ENCODE measurements around the gene LMO2.
"Not testable (repeated sequence)": the region's sequence is repeated elsewhere in the genome, so short reads cannot be mapped to it uniquely, and the experiment has no call there.

The LMO2 gene

DNA sequence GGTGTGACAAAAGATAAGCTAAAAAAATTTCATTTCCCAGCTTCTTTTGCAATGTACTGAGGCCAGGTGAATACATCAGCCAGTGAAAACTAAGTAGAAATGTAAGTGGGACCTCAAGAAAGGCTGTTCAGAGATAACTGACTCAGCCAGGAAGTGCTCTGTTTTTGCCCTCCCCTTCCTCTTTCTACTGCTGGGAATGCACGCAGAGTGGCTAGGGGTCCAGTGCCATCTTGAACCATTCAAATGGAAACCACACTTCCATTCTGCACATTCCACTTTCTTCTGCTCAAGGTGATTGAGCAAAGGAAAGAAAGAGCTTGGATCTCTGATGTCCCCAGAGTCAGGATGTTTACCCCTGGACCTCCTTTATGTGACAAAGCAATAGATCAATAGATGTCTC, 27.8 kb upstream of the LMO2 start:
- Histone ChIP-seq H3K27me3 (ENCODE audit: insufficient read depth, low read depth, severe bottlenecking) (no peaks in the 10 kb centered on the region), H3K27ac (no peak overlapping the region), H3K36me3 (no peaks in the 10 kb centered on the region), H3K9me3 (ENCODE audit: severe bottlenecking) (peaks cover 2% of the 10 kb centered on the region), H3K4me3 (ENCODE audit: low read depth, low read length) (no peak overlapping the region)
- TF ChIP-seq, protein P1, sequence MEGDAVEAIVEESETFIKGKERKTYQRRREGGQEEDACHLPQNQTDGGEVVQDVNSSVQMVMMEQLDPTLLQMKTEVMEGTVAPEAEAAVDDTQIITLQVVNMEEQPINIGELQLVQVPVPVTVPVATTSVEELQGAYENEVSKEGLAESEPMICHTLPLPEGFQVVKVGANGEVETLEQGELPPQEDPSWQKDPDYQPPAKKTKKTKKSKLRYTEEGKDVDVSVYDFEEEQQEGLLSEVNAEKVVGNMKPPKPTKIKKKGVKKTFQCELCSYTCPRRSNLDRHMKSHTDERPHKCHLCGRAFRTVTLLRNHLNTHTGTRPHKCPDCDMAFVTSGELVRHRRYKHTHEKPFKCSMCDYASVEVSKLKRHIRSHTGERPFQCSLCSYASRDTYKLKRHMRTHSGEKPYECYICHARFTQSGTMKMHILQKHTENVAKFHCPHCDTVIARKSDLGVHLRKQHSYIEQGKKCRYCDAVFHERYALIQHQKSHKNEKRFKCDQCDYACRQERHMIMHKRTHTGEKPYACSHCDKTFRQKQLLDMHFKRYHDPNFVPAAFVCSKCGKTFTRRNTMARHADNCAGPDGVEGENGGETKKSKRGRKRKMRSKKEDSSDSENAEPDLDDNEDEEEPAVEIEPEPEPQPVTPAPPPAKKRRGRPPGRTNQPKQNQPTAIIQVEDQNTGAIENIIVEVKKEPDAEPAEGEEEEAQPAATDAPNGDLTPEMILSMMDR (IDR thresholded peaks at IDR 0.05; ENCODE audit: low read depth, low read length): no peak
- no peak for DNase-seq

DNA sequence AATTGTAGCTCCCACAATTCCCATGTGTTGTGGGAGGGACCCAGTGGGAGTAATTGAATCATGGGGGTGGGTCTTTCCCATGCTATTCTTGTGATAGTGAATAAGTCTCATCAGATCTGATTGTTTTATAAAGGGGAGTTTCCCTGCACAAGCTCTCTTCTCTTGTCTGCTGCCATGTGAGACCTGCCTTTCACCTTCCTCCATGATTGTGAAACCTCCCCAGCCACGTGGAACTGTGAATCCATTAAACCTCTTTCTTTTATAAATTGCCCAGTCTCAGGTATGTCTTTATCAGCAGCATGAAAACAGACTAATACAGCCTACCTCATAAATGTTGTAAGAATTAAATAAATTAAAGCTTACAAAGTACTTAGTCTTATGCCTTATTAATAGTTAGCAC, 25.5 kb upstream of the LMO2 start:
- not testable (repeated sequence) for H3K27me3 ChIP-seq (ENCODE audit: insufficient read depth, low read depth, severe bottlenecking)

DNA sequence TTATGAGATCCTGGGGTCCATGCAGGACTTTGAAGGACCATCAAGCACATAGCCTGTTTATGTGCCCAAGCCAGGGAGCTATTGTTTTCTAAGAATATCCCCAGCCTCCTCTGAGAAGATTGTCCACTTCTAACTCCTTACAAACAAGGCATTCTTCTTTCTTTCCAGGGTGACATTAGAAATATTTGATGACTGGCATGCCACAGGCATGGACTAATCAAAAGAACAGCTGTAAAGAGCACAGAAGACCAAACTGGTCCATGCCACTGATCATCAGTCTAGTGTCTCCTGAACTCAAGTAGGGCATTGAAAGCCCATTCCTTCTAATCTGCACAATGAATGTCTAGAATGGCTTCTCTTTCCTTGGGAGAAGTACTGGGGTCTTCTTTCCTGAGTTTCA, 24.9 kb upstream of the LMO2 start:
- no peak overlapping the region for H3K4me3 ChIP-seq (ENCODE audit: low read depth, low read length)
- H3K27me3 ChIP-seq (ENCODE audit: insufficient read depth, low read depth, severe bottlenecking): no peaks in the 10 kb centered on the region
- no peaks in the 10 kb centered on the region for H3K36me3 ChIP-seq
- H3K9me3 ChIP-seq (ENCODE audit: severe bottlenecking): peaks cover 10% of the 10 kb centered on the region
- TF ChIP-seq, protein P1 (IDR thresholded peaks at IDR 0.05; ENCODE audit: low read depth, low read length): no peak
- no peak overlapping the region for H3K27ac ChIP-seq
- no peak for DNase-seq

More for the DNA sequence above, 25.5 kb upstream of the LMO2 start:
- H3K27ac ChIP-seq; H3K4me3 ChIP-seq (ENCODE audit: low read depth, low read length); H3K36me3 ChIP-seq; DNase-seq: not testable (repeated sequence)
- peaks cover 10% of the 10 kb centered on the region for H3K9me3 ChIP-seq (ENCODE audit: severe bottlenecking)

DNA sequence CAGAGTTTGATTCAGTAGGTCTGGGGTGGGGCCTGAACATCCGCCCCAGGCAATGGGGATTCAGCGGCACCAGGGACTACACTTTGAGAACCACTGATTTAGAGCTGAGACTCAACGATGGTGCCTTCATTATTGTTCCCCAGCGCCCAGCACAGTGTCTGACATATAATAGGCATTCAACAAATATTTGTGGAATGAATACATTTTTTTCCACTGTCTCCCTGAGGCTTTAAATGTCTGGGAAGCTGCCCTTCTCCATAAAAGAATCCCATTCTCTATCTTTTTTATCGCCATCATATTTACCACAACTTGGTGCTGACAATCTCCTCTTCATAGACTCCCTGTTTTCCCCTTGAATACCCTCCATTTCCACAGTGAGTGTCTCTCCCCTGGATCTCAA, 23.6 kb upstream of the LMO2 start:
- Histone ChIP-seq H3K27me3 (ENCODE audit: insufficient read depth, low read depth, severe bottlenecking) (no peaks in the 10 kb centered on the region), H3K36me3 (no peaks in the 10 kb centered on the region), H3K27ac (no peak overlapping the region), H3K4me3 (ENCODE audit: low read depth, low read length) (no peak overlapping the region), H3K9me3 (ENCODE audit: severe bottlenecking) (peaks cover 10% of the 10 kb centered on the region)
- no peak for DNase-seq
- TF ChIP-seq, protein P1 (IDR thresholded peaks at IDR 0.05; ENCODE audit: low read depth, low read length): no peak

DNA sequence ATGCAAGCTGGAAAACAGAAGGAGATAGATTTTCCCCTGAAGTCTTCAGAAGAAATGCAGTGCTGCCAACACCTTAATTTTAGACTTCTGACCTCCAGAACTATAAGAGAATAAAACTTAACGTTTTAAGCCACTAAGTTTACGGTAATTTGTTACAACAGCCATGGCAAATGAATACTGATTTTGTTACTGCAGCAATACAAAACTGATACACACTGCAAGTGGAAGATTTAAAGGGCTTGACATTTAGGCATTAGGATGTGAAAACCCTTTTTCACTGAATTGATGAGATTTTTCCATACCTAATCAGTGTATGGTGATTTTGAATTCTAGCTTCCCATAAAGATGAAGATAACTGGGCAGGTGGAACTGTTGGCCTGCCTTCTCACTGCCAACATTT, 22.1 kb upstream of the LMO2 start:
- Histone ChIP-seq H3K36me3 (no peaks in the 10 kb centered on the region), H3K27me3 (ENCODE audit: insufficient read depth, low read depth, severe bottlenecking) (no peaks in the 10 kb centered on the region), H3K4me3 (ENCODE audit: low read depth, low read length) (no peak overlapping the region), H3K27ac (no peak overlapping the region), H3K9me3 (ENCODE audit: severe bottlenecking) (peaks cover 10% of the 10 kb centered on the region)
- TF ChIP-seq, protein P1 (IDR thresholded peaks at IDR 0.05; ENCODE audit: low read depth, low read length): no peak
- no peak for DNase-seq

DNA sequence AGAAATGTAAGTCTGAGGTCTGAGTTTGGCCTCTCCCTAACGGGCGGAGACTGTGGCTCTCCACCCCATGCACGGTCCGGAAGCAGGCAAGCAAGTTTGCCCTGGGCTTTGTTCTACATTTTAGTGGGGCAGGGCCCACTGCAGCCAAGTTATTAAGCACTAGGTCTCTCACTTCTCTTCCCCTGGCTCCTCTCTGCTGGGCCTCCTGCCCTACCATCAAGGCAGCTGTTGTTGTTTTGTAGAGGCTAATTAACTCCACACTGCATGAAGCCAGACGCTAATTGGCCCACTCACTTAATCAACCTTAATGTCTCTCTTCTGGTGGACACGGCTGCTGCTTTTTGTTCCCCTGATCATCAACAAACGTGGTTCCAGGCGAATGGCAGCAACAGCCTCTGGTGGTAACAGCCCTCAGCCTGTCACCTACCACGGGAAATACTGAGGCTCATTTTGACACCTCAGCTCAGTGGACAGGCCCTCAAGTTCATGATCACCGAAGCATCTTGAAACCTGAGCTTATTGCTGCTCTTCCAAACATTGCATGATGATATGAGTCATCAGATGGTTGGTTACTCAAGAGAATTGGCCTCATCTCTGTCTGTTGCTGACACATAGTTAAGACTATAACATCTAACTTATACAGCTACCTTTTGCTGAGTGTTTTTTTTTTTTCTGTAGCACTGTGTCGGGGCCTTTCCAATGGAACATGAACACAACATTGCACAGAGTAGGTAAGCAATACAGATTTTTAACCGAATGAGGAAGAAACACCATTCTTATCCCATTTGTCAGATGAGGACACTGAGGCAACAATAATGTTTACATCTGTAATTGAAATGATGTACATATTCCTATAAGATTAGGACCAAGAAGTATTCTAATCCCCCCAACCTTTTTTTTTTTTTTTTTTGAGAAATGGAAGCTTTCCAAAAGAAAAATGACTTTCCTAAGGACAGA, 20.8 kb upstream of the LMO2 start:
- Histone ChIP-seq H3K27me3 (ENCODE audit: insufficient read depth, low read depth, severe bottlenecking) (no peaks in the 10 kb centered on the region), H3K9me3 (ENCODE audit: severe bottlenecking) (peaks cover 8% of the 10 kb centered on the region), H3K27ac (no peak overlapping the region), H3K4me3 (ENCODE audit: low read depth, low read length) (no peak overlapping the region), H3K36me3 (no peaks in the 10 kb centered on the region)
- no peak for DNase-seq
- TF ChIP-seq, protein P1 (IDR thresholded peaks at IDR 0.05; ENCODE audit: low read depth, low read length): no peak
